Suprapubic skin (tissue), 4 donors: Measurements from ENCODE around the gene PAK6. TPM values are rescaled to one million over a fixed set of nuclear protein-coding genes. Genes with fewer than 3 reads are reported as not detected.

Source experiments
- DNase-seq, 2 donors: peaks; one replicate each; pipeline ENCODE4 v3.0.0-alpha.2; 2019; ENCODE audit warnings: low spot score in 2 of 2
- H3K27ac ChIP-seq: fragments of 200-600 bp; sonication (generic); one replicate; pipeline ENCODE4 v1.5.1; 2019
- H3K27me3 ChIP-seq: fragments of 200-600 bp; sonication (generic); one replicate; pipeline ENCODE4 v1.5.1; 2019
- H3K36me3 ChIP-seq: fragments of 200-600 bp; sonication (generic); one replicate; pipeline ENCODE4 v1.5.1; 2019
- H3K4me1 ChIP-seq: fragments of 200-600 bp; sonication (generic); one replicate; pipeline ENCODE4 v1.5.1; 2019
- H3K4me3 ChIP-seq: fragments of 200-600 bp; sonication (generic); one replicate; pipeline ENCODE4 v1.5.1; 2019; ENCODE audit warnings: mild to moderate bottlenecking
- H3K9me3 ChIP-seq: fragments of 200-600 bp; sonication (generic); one replicate; pipeline ENCODE4 v1.5.1; 2019
- EP300 ChIP-seq: sonication (generic); formaldehyde crosslinking; IDR thresholded peaks from one replicate; pipeline ENCODE4 v1.6.1; 2017; ENCODE audit warnings: antibody characterized with exemption
- POLR2A ChIP-seq, 2 donors: fragments of 450-650 bp; IDR thresholded peaks; one replicate each; pipeline ENCODE4 v1.6.1; 2017; ENCODE audit warnings: antibody characterized with exemption in 2 of 2, mild to moderate bottlenecking in 2 of 2, moderate library complexity in 2 of 2
- POLR2AphosphoS5 ChIP-seq, 3 donors: sonication (generic); formaldehyde crosslinking; IDR thresholded peaks; one replicate each; pipeline ENCODE4 v1.6.1; 2017; ENCODE audit warnings: antibody characterized with exemption in 3 of 3
- WGBS: methylation state at CpG from one replicate; pipeline ENCODE4 v1.1.5; 2018; 5-methylcytosine and 5-hydroxymethylcytosine counted together
- total RNA-seq, 4 donors: library from RNA; depleted of rRNA; stranded (reverse); fragments of >200 nt; gene quantifications; one replicate each; pipeline ENCODE4 v1.1.0, GENCODE V29; 2016
- TF ChIP-seq, protein P1 (sequence below), 2 donors: fragments of 200-600 bp in 1 of 2; fragments of 450-650 bp in 1 of 2; sonication (generic) in 1 of 2; IDR thresholded peaks; one replicate each; pipeline ENCODE4 v1.5.1; 2016 to 2019; ENCODE audit warnings: antibody characterized with exemption in 2 of 2, mild to moderate bottlenecking in 1 of 2, moderate library complexity in 1 of 2

The PAK6 gene
- total RNA-seq, 4 donors from 2014 or later = 71.7 to 145 (median 79.2) TPM

DNA sequence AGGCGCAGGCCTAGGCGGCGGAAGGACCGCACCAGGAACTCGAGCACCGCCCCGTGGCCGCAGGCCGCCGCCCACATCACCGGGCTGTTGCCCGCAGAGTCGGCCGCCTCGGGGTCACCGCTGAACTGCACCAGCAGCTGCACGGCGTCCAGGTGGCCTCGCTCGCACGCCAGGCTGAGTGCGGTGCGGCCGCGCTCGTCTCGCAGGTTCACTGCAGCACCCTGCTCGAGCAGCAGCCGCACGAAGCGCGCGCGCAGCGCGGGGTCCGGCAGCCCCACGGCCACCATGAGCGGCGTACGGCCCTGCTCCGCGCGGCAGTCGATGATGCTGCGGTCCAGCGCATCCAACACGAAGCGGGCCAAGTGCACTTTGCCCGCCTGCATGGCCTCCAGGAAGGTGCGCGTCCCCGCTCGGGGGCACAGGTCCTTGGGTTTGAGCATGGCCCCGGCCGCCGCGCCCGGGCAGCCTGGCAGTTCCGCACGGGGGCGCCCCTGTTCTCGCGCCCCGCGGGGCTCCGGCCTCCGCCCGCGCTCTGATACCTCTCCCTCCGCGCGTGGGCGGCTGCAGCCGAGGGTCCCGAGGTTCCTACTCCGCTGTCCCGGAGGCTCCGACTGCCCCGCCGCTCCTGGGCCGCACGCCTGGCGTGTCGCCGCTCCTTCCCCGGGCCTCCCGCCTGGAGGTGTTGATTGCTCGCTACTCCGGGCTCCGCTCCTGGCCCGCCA, 43.4 kb downstream of the PAK6 start:
- WGBS = 0% methylated on average over 37 of the region's 92 CpGs

DNA sequence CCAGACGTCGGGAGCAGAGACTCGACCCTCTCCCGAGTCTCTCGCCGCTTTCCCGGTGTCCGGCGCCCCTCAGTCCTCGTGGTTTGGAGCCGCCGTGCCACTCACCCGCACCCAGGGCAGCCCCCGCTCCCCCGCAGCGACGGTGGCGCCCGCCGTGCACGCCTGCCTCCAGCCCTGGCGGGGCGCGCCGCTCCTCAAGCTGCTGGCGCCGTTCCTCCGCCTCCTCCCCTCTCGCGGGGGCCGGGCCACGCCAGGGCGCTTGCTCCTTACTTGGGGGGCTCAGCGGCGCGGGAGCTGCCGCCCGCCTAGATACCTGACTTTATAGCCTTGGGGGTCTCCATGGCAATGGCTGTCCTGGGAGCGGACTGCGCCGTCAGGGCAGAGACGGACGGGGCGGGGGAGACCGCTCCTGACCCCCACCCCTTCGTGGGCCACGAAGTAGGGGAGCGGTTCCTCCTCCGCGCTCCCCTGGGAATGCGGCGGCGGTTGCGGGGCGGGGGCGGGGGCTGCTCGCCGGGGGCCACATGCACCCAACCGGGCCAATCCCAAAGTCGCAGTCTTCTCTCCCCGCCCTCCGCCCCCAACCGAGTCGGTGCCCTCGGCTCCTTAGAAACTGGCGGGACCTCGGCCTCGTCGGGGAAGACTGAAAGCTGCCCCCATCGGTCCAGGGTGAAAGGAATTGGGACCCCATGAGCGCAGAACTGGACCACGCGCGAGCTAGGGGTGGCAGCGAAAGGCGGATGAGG, 44.2 kb downstream of the PAK6 start, which contains the start of gene ANKRD63:
TSS of gene ANKRD63 (minus strand) at position 196 of the 746 bp plus-strand sequence. CDS start 478 bp downstream, outside the sequence.
- WGBS = 60% methylated on average over 1 of the region's 76 CpGs
- Histone ChIP-seq H3K9me3 (no peaks in the 10 kb centered on the region), H3K4me1 (peaks cover 50% of the 10 kb centered on the region), H3K4me3 (peak within 1 kb of the TSS; percentile 54), H3K27ac (no peak within 1 kb of the TSS), H3K36me3 (no peaks in the 10 kb centered on the region), H3K27me3 (peaks cover 52% of the 10 kb centered on the region)
- TF ChIP-seq EP300 (no peak), POLR2AphosphoS5 (IDR thresholded peaks at IDR 0.05) (no peak), POLR2A (IDR thresholded peaks at IDR 0.05) (no peak)
- TF ChIP-seq, protein P1, sequence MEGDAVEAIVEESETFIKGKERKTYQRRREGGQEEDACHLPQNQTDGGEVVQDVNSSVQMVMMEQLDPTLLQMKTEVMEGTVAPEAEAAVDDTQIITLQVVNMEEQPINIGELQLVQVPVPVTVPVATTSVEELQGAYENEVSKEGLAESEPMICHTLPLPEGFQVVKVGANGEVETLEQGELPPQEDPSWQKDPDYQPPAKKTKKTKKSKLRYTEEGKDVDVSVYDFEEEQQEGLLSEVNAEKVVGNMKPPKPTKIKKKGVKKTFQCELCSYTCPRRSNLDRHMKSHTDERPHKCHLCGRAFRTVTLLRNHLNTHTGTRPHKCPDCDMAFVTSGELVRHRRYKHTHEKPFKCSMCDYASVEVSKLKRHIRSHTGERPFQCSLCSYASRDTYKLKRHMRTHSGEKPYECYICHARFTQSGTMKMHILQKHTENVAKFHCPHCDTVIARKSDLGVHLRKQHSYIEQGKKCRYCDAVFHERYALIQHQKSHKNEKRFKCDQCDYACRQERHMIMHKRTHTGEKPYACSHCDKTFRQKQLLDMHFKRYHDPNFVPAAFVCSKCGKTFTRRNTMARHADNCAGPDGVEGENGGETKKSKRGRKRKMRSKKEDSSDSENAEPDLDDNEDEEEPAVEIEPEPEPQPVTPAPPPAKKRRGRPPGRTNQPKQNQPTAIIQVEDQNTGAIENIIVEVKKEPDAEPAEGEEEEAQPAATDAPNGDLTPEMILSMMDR (IDR thresholded peaks at IDR 0.05) = no peak
- DNase-seq = no peak

More for the DNA sequence above, 43.4 kb downstream of the PAK6 start:
- Histone ChIP-seq H3K4me3 (peak overlapping the region; percentile 54), H3K4me1 (peaks cover 53% of the 10 kb centered on the region), H3K27me3 (peaks cover 54% of the 10 kb centered on the region), H3K27ac (no peak overlapping the region), H3K9me3 (no peaks in the 10 kb centered on the region), H3K36me3 (no peaks in the 10 kb centered on the region)
- no peak for DNase-seq
- TF ChIP-seq POLR2AphosphoS5 (IDR thresholded peaks at IDR 0.05) = no peak
- TF ChIP-seq, protein P1 (IDR thresholded peaks at IDR 0.05) = peak in 1 of 2 donors; percentile 19

DNA sequence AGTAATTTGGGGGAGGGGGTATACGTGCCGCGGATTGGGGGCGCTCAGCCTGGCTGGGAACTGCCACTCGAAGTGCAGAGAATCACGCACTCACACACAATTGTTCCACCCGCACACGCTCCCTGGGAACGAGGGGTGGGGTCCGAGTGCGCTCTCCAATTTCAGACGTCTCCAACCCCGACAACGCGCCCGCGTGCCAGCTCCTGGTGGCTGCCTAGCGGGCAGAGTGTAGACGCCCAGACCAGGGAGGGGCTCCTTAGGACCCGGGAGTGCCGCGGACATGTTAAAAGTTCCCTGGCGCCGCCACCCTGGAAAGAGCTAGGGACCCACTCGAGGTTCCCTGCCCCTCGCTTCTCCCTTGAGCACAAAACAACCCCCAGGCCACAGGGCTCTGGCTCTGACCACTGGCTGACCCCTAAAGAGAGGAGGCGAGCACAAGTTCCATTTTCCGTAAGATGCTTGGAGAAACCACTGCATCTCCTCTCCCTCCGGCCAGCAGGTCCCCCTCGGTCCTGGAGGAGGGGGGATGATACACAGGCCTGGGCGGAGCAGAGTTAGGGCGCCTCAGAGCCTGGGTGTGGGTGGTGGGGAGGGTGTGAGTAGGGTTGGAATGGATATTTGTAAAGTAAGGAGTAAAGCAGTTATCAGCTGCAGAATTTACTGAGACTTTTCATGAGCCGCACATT, 44.9 kb downstream of the PAK6 start:
- no peak for DNase-seq
- TF ChIP-seq EP300 (no peak), POLR2AphosphoS5 (IDR thresholded peaks at IDR 0.05) (no peak), POLR2A (IDR thresholded peaks at IDR 0.05) (no peak)
- TF ChIP-seq, protein P1 (IDR thresholded peaks at IDR 0.05) = no peak
- no peak overlapping the region for H3K27ac ChIP-seq
- H3K9me3 ChIP-seq = no peaks in the 10 kb centered on the region
- peaks cover 50% of the 10 kb centered on the region for H3K4me1 ChIP-seq
- no peaks in the 10 kb centered on the region for H3K36me3 ChIP-seq
- H3K4me3 ChIP-seq = peak overlapping the region; percentile 54
- H3K27me3 ChIP-seq = peaks cover 48% of the 10 kb centered on the region
- 54% methylated on average over 8 of the region's 33 CpGs for WGBS

DNA sequence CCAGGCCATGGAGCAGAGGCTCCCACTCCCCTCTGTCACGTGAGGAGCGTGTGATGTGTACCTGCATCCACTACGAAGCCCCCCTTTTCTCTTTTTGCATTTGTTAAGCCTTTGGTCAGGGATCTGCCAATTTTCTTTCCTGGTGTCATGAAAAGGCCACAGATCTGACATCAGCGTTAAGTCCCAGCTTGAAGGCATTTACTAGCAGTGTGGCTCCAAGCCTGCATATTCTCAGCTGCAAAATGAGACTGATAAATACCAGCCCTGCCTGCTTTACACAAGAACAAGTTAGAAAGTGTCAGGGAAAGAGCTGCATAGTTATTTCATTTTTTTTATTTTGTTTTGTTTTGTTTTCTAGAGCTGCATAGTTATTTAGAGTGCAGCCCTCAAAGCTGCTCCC, 46.3 kb downstream of the PAK6 start:
- peaks cover 45% of the 10 kb centered on the region for H3K4me1 ChIP-seq
- TF ChIP-seq, protein P1 (IDR thresholded peaks at IDR 0.05) = no peak
- TF ChIP-seq POLR2A (IDR thresholded peaks at IDR 0.05) (no peak), EP300 (no peak), POLR2AphosphoS5 (IDR thresholded peaks at IDR 0.05) (no peak)
- no peak overlapping the region for H3K4me3 ChIP-seq
- 35% methylated on average over 4 of the region's 4 CpGs for WGBS
- no peak overlapping the region for H3K27ac ChIP-seq
- peaks cover 39% of the 10 kb centered on the region for H3K27me3 ChIP-seq
- H3K9me3 ChIP-seq = no peaks in the 10 kb centered on the region
- no peaks in the 10 kb centered on the region for H3K36me3 ChIP-seq
- DNase-seq = no peak
